Calu3 (cell line): ENCODE results near the gene LIX1L. TPM values are rescaled to one million over a fixed set of nuclear protein-coding genes. Genes with fewer than 3 reads are reported as not detected.
A peak's percentile ranks its signal among the peaks of the same experiment; 100 is the strongest.

ENCODE experiments used
- Bru-seq: library from RNA; stranded (reverse); fragments of 400-500 nt; gene quantifications from one replicate; lab custom pipeline; 2021; lab: Mats Ljungman, UMichigan
- BruChase-seq, 2 experiments: library from RNA; stranded (reverse); fragments of 400-500 nt; gene quantifications; one replicate each; lab custom pipeline; 2021; lab: Mats Ljungman, UMichigan
- BruUV-seq: library from RNA; stranded (reverse); fragments of 400-500 nt; replicated peaks from 2 replicates; lab custom pipeline; 2021; lab: Mats Ljungman, UMichigan
- CTCF ChIA-PET: fragments of 300-600 bp; sonication (Branson Sonifier 250); formaldehyde crosslinking; loops from one replicate; lab custom pipeline; 2022; ENCODE audit warnings: antibody characterized with exemption; lab: Charles Lee
- DNase-seq: peaks from one replicate; pipeline ENCODE4 v3.0.0; 2022
- H3K27ac Mint-ChIP-seq: one replicate; pipeline ENCODE4 v1.8.0; 2022; ENCODE audit warnings: mixed read lengths; ENCODE audit not compliant: unreplicated experiment
- H3K27me3 Mint-ChIP-seq: one replicate; pipeline ENCODE4 v1.8.0; 2022; ENCODE audit warnings: mixed read lengths; ENCODE audit not compliant: unreplicated experiment
- H3K36me3 Mint-ChIP-seq: one replicate; pipeline ENCODE4 v1.8.0; 2022; ENCODE audit warnings: mild to moderate bottlenecking, moderate library complexity, mixed read lengths; ENCODE audit not compliant: insufficient read depth, unreplicated experiment
- H3K4me1 Mint-ChIP-seq: one replicate; pipeline ENCODE4 v1.8.0; 2022; ENCODE audit warnings: mild to moderate bottlenecking, low read depth, mixed read lengths; ENCODE audit not compliant: unreplicated experiment
- H3K4me3 Mint-ChIP-seq: one replicate; pipeline ENCODE4 v1.8.0; 2022; ENCODE audit warnings: mild to moderate bottlenecking, low read depth, moderate library complexity, mixed read lengths; ENCODE audit not compliant: unreplicated experiment
- H3K9me3 Mint-ChIP-seq: one replicate; pipeline ENCODE4 v1.8.0; 2022; ENCODE audit warnings: low read depth, mixed read lengths; ENCODE audit not compliant: unreplicated experiment
- CTCF ChIP-seq: fragments of 200-600 bp; IDR thresholded peaks from one replicate; pipeline ENCODE4 v1.8.0; 2022; ENCODE audit warnings: antibody characterized with exemption; ENCODE audit not compliant: unreplicated experiment
- intact Hi-C: fragments of 100-400 bp; cut with micrococcal nuclease; formaldehyde crosslinking; loops from one replicate; pipeline ENCODE4 v1.10.0; 2022; ENCODE audit not compliant: unreplicated experiment
- long read RNA-seq: library from polyadenylated mRNA; stranded (forward); transcript quantifications from one replicate; pipeline ENCODE4 v2.0.0, GENCODE V29; 2022
- total RNA-seq: library from RNA; stranded (reverse); gene quantifications from 2 replicates; pipeline ENCODE4 v1.2.3, GENCODE V29; 2022

Gene LIX1L
- total RNA-seq (6.3 and 7.2 TPM in 2 replicates), Bru-seq, nascent RNA (percentile 39 among the genes with signal in this experiment), BruChase-seq, experiment 1, labeled RNA remaining after a 6-hour chase (percentile 63 among the genes with signal in this experiment), BruChase-seq, experiment 2, labeled RNA remaining after a 2-hour chase (percentile 49 among the genes with signal in this experiment)
- long read RNA-seq, partial matches to known transcripts: 0 of 3 reads
- long read RNA-seq, other reads (novel, unspliced or antisense): 3 of 3 reads

GRCh38 chr1:145957443-145958319 is at the start of gene LIX1L:
LIX1L (minus strand) TSS chr1:145958017; CDS start chr1:145957927, 90 bp downstream.
- CTCF ChIA-PET: interaction anchor here (0.6 to 2.1 kb wide), 12 partner anchors 14 to 350 kb away, joined by 3 to 11 read pairs (median 4); partner anchors contain the start of genes GPR89A, NUDT17, PIAS3 and RBM8A
- no TSS peak for BruUV-seq
- peak within 1 kb of the TSS; percentile 70 for H3K4me3 Mint-ChIP-seq
- H3K4me1 Mint-ChIP-seq: peaks cover 42% of the 10 kb centered on the region
- peak; percentile 97 for DNase-seq
- no peak for TF ChIP-seq CTCF
- H3K27me3 Mint-ChIP-seq: peaks cover 84% of the 10 kb centered on the region
- intact Hi-C loops: loop anchor here (2.0 kb wide), 1 partner anchor 19 kb away; no protein-coding TSS in a partner anchor
- peaks cover 31% of the 10 kb centered on the region for H3K36me3 Mint-ChIP-seq
- H3K27ac Mint-ChIP-seq: peak within 1 kb of the TSS; percentile 17
- H3K9me3 Mint-ChIP-seq: no peaks in the 10 kb centered on the region

GRCh38 chr1:146001709-146002108 is 43.9 kb upstream of the LIX1L start:
- no peak for DNase-seq
- CTCF ChIA-PET: interaction anchor here (0.5 to 1.5 kb wide), 3 partner anchors 11 to 273 kb away, joined by 4 to 11 read pairs (median 5); no protein-coding TSS in a partner anchor
- no peak for TF ChIP-seq CTCF
- H3K36me3 Mint-ChIP-seq: peaks cover 7% of the 10 kb centered on the region
- no peak overlapping the region for H3K4me3 Mint-ChIP-seq
- no peaks in the 10 kb centered on the region for H3K9me3 Mint-ChIP-seq
- intact Hi-C loops: no loop called here
- BruUV-seq: no TSS peak
- H3K4me1 Mint-ChIP-seq: peaks cover 30% of the 10 kb centered on the region
- H3K27ac Mint-ChIP-seq: no peak overlapping the region
- H3K27me3 Mint-ChIP-seq: no peaks in the 10 kb centered on the region

GRCh38 chr1:145999321-146000024 is 41.7 kb upstream of the LIX1L start:
- no peak for DNase-seq
- H3K36me3 Mint-ChIP-seq: peaks cover 12% of the 10 kb centered on the region
- H3K9me3 Mint-ChIP-seq: no peaks in the 10 kb centered on the region
- peaks cover 47% of the 10 kb centered on the region for H3K4me1 Mint-ChIP-seq
- intact Hi-C loops: no loop called here
- BruUV-seq: no TSS peak
- H3K27ac Mint-ChIP-seq: no peak overlapping the region
- no peaks in the 10 kb centered on the region for H3K27me3 Mint-ChIP-seq
- no peak overlapping the region for H3K4me3 Mint-ChIP-seq
- CTCF ChIA-PET: no interaction called here
- TF ChIP-seq CTCF: no peak

- H3K27ac Mint-ChIP-seq: no peak overlapping the region
- H3K4me1 Mint-ChIP-seq: peaks cover 47% of the 10 kb centered on the region
- H3K4me3 Mint-ChIP-seq: peak overlapping the region; percentile 78
Measured at GRCh38 chr1:145997718-145998023, 39.9 kb upstream of the LIX1L start.

More at GRCh38 chr1:145997718-145998023, 39.9 kb upstream of the LIX1L start:
- no TSS peak for BruUV-seq
- H3K9me3 Mint-ChIP-seq: no peaks in the 10 kb centered on the region
- DNase-seq: no peak
- CTCF ChIA-PET: interaction anchor here (1.1 kb wide), 1 partner anchor 19 kb away, joined by 5 read pairs; no protein-coding TSS in a partner anchor
- no peaks in the 10 kb centered on the region for H3K27me3 Mint-ChIP-seq
- TF ChIP-seq CTCF: no peak
- intact Hi-C loops: no loop called here
- peaks cover 12% of the 10 kb centered on the region for H3K36me3 Mint-ChIP-seq
